GM19099 (cell line): ENCODE data around the gene GFRA1.

Experiments used
- POLR2A ChIP-seq: IDR thresholded peaks from 3 replicates; pipeline ENCODE4 v1.6.1; 2011; ENCODE audit warnings: low read depth; ENCODE audit not compliant: insufficient read length; ENCODE audit errors: extremely low read depth

Gene GFRA1

GRCh38 chr10:116124777-116125176 is 148.2 kb downstream of the GFRA1 start:
- no peak for TF ChIP-seq POLR2A

DNA sequence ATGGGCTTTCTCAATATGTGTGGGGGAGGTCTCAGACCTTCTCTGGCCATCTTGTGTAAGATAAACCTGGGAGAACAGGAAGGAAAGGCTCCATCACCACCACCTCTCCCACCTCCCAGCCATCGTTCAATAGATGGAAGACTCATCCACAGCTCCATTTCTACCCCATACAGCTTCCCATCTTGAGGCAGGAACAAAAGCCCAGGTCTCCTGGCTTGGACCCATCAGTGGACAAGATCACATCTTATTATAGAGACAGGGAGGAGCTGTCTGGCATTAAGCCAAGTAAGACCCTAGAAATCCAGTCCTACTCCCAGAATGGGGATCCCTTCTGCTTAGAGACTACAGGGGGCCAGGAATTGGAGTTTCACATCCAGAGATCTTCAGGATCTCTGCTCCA is 150.3 kb downstream of the GFRA1 start:
- TF ChIP-seq POLR2A = no peak

- TF ChIP-seq POLR2A = no peak
Observed at GRCh38 chr10:116121640-116122525, 151.1 kb downstream of the GFRA1 start.

DNA sequence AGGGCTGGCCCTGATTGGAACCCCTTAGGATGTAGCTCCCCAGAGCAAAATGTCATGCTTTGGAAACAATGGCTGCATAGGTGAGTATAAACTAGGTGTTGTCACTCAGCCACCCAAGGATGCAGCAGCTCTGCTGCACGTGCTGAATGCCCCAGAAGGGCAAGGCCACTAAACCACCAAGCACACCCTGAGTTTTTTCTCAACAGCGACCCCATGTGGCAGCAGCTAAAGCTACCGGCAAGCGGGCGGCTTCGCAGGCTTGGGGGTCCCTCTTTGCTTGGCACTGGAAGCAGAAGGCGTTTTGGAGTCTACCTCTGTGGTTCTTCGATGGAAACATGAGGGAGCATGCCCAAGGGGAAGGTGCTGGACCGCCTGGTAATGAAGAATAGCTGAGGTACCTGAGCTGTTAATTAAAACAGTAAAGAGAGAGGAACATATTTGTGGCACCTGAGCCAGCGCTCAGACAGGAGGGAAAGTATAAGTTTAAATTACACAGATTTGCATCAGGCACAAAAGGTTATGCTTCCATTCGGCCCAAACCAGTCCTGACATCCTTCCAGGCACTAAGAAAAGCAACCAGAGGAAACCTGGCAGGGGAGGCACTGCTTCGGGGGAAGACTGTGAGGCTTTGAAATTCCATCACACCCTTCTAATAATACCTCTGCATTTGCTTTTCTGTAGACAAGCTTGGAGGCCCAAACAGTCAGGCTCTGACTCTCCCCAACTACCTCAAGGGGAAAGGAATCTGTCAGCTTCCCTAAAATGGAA is 152.1 kb downstream of the GFRA1 start:
- no peak for TF ChIP-seq POLR2A

GRCh38 chr10:116118847-116119246 is 154.2 kb downstream of the GFRA1 start:
- TF ChIP-seq POLR2A = no peak

- no peak for TF ChIP-seq POLR2A
Observed at GRCh38 chr10:116115797-116116196, 157.2 kb downstream of the GFRA1 start.

DNA sequence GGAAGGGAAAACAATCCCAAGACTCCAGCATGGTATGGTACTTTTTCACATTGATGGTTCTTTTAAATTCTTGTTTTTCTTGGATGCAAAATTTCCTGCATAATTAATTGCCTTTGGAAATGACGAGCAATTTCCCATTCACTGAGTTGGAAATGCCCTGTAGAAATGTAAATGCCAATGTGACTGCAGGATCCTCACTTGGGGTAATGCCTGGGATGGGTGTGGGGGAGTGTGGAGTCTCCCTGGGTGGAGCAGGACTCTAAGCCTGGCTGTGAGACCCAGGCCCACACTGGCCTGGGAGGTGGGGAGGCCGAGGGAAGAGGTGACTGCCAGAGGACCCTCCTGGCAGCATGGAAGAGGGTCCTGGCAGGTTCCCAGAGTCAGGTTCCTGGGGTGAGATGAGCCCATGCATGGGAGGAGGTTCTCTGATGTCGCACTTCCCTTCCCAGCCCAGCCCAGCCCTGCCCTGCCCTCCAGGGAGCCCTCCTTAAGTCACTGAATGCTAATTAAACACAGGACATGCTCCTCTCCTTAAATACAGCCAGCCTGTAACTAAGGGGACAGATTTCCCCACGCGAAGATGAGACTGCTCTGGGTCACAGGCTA is 157.9 kb downstream of the GFRA1 start:
- TF ChIP-seq POLR2A = no peak

DNA sequence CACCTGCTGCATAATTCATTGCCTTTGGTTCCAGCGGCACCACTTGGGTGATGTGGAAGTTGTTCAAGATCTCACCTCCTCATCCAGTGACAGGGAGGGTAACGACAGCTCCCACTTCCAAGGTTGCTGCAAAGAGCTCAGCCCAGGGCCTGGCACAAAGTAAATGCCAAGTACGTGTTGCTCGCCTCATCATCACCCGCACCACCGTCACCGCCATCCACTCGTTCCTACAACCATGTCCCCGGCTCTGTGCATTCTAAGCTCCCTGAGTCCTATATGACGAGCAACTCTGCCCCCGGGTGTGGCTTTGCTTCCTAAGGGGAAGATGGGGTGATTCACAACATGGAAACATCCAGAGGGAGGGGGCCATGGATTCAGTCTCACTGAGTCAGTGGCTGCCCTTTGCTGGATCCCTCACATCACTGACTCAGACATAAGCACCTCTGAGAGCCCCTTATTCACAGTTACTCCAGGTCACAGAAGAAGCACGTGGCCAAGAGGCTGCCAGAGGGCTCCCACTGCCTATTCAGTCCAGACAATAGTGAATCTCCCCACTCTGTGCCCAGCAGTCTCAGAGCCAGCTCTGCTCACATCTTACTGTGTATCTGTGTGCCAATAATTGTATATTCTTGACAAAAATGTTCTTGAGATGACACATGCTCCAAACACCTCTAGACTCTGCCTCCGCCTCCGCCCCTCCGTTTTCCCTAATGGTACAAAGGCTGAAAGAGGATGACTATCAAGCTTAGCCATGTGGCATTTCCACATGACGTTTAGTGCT is 159.1 kb downstream of the GFRA1 start:
- TF ChIP-seq POLR2A = no peak

- no peak for TF ChIP-seq POLR2A
Observed at GRCh38 chr10:116112232-116113231, 160.5 kb downstream of the GFRA1 start.

DNA sequence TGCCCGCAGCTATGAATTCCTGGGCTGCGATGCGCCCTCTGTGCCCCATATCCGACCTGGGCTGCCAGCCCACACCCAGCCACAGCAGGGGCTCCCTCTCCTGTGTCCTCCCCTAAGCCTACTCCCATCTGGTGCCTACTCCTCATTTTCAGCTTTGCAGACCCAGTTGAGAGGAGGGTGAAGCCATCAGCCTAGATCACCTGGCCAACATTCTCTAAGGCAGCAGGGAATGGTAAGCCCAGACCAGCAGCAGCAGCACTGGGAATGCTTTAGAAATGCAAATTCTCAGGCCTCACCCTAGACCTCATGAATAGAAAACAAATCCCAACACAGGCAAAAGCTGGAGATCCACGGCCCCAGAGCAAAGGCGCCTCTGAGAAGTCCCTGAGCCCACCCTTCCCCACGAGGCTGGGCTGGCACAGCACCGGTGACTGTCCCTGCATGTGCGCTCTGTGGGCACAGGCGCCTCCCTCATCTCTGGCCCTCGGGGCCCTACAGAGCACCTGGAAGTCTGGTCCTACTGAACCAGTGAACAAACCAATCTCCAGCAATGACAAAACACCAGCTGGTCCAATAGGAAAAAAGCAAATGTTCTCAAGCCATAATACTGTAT is 161.4 kb downstream of the GFRA1 start:
- TF ChIP-seq POLR2A = no peak

- no peak for TF ChIP-seq POLR2A
Observed at GRCh38 chr10:116110736-116111135, 162.3 kb downstream of the GFRA1 start.

DNA sequence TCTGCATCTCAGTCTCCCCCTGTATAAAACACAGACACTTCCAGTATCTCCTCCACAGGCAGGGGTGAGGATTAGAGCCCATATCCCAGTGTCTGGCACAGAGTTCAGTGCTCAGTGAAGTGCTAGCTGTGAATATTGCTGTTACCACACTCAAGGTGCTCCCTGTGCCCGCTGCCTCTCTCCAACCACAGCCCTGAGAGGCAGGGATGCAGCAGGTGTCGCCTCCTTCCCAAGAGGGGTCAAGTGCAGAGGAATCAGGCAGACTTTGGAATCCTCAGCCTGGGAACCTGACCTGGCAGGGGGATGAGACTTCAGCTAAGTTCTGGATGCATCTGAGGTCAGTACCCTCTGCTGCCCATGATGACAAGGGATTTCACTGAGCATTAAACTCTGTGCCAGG is 163.1 kb downstream of the GFRA1 start:
- TF ChIP-seq POLR2A = no peak

- no peak for TF ChIP-seq POLR2A
Observed at GRCh38 chr10:116109481-116109880, 163.5 kb downstream of the GFRA1 start.
